Measurements from ENCODE around the gene NEDD4L.

NEDD4L gene

DNA sequence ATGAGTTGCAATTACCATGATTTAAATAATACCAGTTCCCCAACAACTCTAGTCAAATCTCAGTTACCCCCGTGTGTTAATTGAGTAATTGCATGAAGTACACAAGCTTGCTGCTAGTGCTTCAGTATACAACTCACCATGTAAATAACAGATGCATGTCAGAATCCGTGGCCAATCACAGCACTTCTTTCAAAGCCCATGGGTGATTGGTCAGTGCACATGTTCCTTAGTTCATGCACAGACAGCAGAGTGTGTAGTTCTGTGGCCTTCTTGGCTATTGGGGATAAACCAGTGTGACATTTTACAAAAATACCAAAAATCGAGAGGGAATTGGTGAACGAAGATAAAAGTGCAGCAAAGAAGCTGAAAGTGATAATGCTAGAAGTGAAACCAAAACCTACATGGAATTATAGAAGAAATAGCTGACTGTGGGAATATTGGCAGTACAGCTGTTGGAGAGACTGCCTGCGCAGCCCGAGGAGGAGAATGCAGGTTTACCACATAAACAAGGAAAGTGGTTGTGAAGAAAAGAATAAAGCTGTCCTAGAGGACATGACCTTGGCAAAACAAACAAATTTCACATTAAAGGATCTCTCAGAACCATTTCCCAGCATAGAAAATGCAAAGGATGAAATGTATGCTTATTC lies 59.4 kb downstream of the NEDD4L start:
- in situ Hi-C loops (cut with HindIII; ENCODE audit: low pct_ligation_motif_present, low sequenced_read_pairs), result no loop called here
- Histone ChIP-seq H3K36me3 (replicated peaks) (no peaks in the 10 kb centered on the region), H3K27ac (no peak overlapping the region), H3K27me3 (replicated peaks) (no peaks in the 10 kb centered on the region), H3K4me3 (ENCODE audit: low read depth, low read length) (no peak overlapping the region)
- TF ChIP-seq, protein P1, sequence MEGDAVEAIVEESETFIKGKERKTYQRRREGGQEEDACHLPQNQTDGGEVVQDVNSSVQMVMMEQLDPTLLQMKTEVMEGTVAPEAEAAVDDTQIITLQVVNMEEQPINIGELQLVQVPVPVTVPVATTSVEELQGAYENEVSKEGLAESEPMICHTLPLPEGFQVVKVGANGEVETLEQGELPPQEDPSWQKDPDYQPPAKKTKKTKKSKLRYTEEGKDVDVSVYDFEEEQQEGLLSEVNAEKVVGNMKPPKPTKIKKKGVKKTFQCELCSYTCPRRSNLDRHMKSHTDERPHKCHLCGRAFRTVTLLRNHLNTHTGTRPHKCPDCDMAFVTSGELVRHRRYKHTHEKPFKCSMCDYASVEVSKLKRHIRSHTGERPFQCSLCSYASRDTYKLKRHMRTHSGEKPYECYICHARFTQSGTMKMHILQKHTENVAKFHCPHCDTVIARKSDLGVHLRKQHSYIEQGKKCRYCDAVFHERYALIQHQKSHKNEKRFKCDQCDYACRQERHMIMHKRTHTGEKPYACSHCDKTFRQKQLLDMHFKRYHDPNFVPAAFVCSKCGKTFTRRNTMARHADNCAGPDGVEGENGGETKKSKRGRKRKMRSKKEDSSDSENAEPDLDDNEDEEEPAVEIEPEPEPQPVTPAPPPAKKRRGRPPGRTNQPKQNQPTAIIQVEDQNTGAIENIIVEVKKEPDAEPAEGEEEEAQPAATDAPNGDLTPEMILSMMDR (IDR thresholded peaks at IDR 0.05; ENCODE audit: low read depth, low read length, missing control alignments), result no peak
- no peak for DNase-seq

DNA sequence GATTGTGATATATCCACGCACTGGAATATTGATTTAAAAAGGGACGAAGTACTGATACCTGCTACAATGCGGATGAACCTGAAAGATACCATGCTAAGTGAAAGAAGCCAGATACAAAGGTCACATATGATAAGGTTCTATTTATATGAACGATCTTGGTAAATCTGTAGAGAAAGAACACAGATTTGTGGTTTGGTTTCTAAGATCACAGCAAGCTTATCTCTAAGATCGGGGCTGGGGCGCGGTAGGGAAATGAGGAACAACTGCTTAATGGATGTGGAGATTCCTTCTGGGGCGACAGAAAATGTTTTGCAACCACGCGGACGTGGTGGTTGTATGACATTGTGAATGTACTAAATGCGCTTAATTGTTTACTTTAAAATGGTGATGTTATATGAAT lies 60.1 kb downstream of the NEDD4L start:
- Histone ChIP-seq H3K4me3 (ENCODE audit: low read depth, low read length) (no peak overlapping the region), H3K36me3 (replicated peaks) (no peaks in the 10 kb centered on the region), H3K27me3 (replicated peaks) (no peaks in the 10 kb centered on the region), H3K27ac (no peak overlapping the region)
- TF ChIP-seq, protein P1 (IDR thresholded peaks at IDR 0.05; ENCODE audit: low read depth, low read length, missing control alignments), result no peak
- in situ Hi-C loops (cut with HindIII; ENCODE audit: low pct_ligation_motif_present, low sequenced_read_pairs), result no loop called here
- DNase-seq, result no peak

DNA sequence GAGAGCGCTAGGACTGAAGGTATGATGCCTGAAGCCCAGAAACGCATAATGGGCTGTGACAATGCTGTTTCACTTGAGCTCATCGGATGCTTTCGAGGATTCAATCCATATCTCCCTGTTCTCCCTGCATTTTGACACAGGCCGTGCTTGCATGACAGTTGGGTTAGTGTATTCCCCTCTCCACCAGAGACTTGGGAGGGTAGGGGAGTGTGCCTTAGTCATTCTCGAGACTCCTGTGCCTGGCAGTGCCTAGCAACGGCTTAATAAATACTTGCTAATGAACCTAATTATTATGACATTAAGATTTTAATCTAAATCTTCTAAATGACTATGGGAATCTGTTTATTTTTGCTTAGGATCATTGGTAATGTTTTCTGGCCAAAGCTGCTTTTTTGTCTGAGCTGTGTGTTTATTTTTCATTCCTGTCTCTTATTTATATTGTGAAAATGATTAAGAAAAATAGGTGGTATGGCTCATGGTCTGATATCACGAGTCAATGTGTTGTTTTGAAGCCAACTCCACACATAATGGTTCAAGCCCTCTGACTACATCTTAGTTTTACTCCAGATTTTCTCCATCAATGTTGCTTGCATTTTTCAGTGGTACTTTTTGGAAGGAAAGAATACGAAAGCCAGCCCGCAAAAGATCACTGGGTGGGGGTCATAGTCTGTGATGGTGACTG lies 61.3 kb downstream of the NEDD4L start:
- in situ Hi-C loops (cut with HindIII; ENCODE audit: low pct_ligation_motif_present, low sequenced_read_pairs), result no loop called here
- H3K36me3 ChIP-seq (replicated peaks), result no peaks in the 10 kb centered on the region
- TF ChIP-seq, protein P1 (IDR thresholded peaks at IDR 0.05; ENCODE audit: low read depth, low read length, missing control alignments), result no peak
- H3K27ac ChIP-seq, result no peak overlapping the region
- no peaks in the 10 kb centered on the region for H3K27me3 ChIP-seq (replicated peaks)
- no peak overlapping the region for H3K4me3 ChIP-seq (ENCODE audit: low read depth, low read length)
- DNase-seq, result no peak

DNA sequence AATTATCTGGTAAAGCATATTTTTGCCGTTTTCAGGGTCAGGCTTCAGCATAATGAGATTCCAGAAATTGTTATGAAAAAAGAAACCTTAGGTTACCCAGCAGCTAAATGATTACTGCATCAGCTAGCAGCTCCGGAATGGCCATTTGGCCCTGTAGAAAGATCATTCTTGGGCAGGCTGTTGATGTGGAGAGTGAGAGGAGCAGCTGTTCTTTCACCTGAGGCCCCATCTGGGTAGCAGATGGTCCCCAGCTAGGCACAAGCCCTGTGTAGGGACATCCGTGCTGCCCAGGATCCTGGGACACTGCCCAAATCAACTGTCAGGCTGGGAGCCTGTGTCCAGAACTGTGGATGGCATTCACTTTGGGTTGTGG lies 61.8 kb downstream of the NEDD4L start:
- TF ChIP-seq, protein P1 (IDR thresholded peaks at IDR 0.05; ENCODE audit: low read depth, low read length, missing control alignments), result no peak
- Histone ChIP-seq H3K4me3 (ENCODE audit: low read depth, low read length) (no peak overlapping the region), H3K27ac (no peak overlapping the region), H3K36me3 (replicated peaks) (no peaks in the 10 kb centered on the region), H3K27me3 (replicated peaks) (no peaks in the 10 kb centered on the region)
- in situ Hi-C loops (cut with HindIII; ENCODE audit: low pct_ligation_motif_present, low sequenced_read_pairs), result no loop called here
- DNase-seq, result no peak

DNA sequence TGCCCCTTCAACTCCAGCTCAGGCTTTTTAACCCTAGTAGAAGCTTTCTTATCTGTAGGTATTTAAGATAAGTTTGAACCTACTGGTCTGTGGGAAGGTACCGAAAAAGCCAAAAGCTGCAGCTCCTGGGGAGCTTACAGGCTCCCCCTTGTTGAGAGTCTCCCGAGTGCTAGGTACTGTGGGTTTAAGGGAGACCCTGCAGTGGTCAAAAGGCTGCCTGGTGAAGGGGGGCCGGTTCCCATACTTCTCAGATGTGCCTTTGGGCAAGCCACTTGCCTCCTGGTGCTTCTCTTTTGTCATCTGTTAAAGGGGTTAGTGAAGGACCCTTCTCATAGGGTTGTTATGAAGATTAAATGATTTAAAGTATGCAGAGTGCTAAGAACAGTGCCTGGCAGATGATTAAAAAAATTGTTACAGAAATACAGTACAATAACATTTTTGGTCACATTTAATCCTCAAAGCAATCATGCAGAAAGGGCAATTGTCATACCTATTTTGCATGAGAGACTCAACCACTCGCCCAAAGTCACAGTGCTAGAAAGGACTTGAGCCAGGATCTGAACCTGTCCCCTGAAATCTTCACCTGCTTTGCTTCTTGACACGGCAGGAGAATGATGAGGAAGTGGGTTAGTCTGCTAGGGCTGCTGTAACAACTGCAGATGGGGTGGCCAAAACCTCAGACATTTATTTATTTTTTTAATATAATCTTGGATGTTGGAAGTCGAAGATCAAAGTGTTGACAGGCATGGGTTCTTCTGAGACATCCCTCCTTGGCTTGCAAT lies 62.5 kb downstream of the NEDD4L start:
- Histone ChIP-seq H3K27me3 (replicated peaks) (no peaks in the 10 kb centered on the region), H3K36me3 (replicated peaks) (no peaks in the 10 kb centered on the region), H3K4me3 (ENCODE audit: low read depth, low read length) (no peak overlapping the region), H3K27ac (no peak overlapping the region)
- DNase-seq, result no peak
- TF ChIP-seq, protein P1 (IDR thresholded peaks at IDR 0.05; ENCODE audit: low read depth, low read length, missing control alignments), result no peak
- in situ Hi-C loops (cut with HindIII; ENCODE audit: low pct_ligation_motif_present, low sequenced_read_pairs), result no loop called here

All from brain microvascular endothelial cell (primary cell).